ENCODE data around the gene ZNF143. TPM values are rescaled to one million over a fixed set of nuclear protein-coding genes. Genes with fewer than 3 reads are reported as not detected.

ZNF143 gene
- total and polyA plus RNA-seq, 2 of the 13 experiments (the other 11 are each of a cell fraction or from before 2014, with no cell fraction given), result 22.4 to 35.6 TPM

GRCh38 chr11:9568854-9569587, 108.2 kb downstream of the ZNF143 start (continued):
- TF ChIP-seq ZNF687 (CRISPR knock-in tag; IDR thresholded peaks at IDR 0.05) (no peak), MBNL3 (CRISPR knock-in tag; conservative IDR thresholded peaks at IDR 0.05) (no peak), RERE (CRISPR knock-in tag; IDR thresholded peaks at IDR 0.05; ENCODE audit: low read depth) (peak; percentile 60), NONO (IDR thresholded peaks at IDR 0.05) (no peak), NONO (CRISPR knock-in tag; conservative IDR thresholded peaks at IDR 0.05) (peak; percentile 88), ZBTB44 (CRISPR knock-in tag; IDR thresholded peaks at IDR 0.05) (no peak), HES4 (CRISPR knock-in tag; IDR thresholded peaks at IDR 0.05; ENCODE audit: borderline replicate concordance) (no peak), ATF3 (CRISPR knock-in tag; IDR thresholded peaks at IDR 0.05) (peak; percentile 63; the same call in 1 of the 2 replicates)
